Stimulated activated CD8-positive, alpha-beta memory T cell treated with anti-CD3 and anti-CD28 coated beads, Interleukin-15, amount 100 ng/mL, for 24 hours (primary cell): ENCODE data around the gene NOP9.

Experiments
- DNase-seq: peaks from one replicate; pipeline ENCODE4 v3.0.0-alpha.2; 2020; ENCODE audit warnings: low read depth

Gene NOP9

GRCh38 chr14:24280797-24281460 lies 18.7 kb upstream of the NOP9 start:
- DNase-seq = no peak

- DNase-seq = no peak
Measured at GRCh38 chr14:24281636-24282035, 18.0 kb upstream of the NOP9 start.

GRCh38 chr14:24282736-24283135 lies 16.9 kb upstream of the NOP9 start:
- DNase-seq = no peak

GRCh38 chr14:24283796-24284460 lies 15.7 kb upstream of the NOP9 start:
- DNase-seq = no peak

GRCh38 chr14:24284501-24285035 lies 15.1 kb upstream of the NOP9 start:
- DNase-seq = no peak

- DNase-seq = no peak
Measured at GRCh38 chr14:24285351-24285750, 14.3 kb upstream of the NOP9 start.

- no peak for DNase-seq
Measured at GRCh38 chr14:24286996-24287395, 12.7 kb upstream of the NOP9 start.

GRCh38 chr14:24289649-24290280 lies 9.9 kb upstream of the NOP9 start:
- no peak for DNase-seq

GRCh38 chr14:24290746-24291145 lies 8.9 kb upstream of the NOP9 start:
- no peak for DNase-seq

- DNase-seq = no peak
Measured at GRCh38 chr14:24291446-24292117, 8.1 kb upstream of the NOP9 start.

GRCh38 chr14:24292118-24292807 lies 7.4 kb upstream of the NOP9 start:
- DNase-seq = no peak

- no peak for DNase-seq
Measured at GRCh38 chr14:24293525-24293924, 6.1 kb upstream of the NOP9 start.

- no peak for DNase-seq
Measured at GRCh38 chr14:24296341-24297157, 3.1 kb upstream of the NOP9 start.

GRCh38 chr14:24297190-24297964 lies 2.3 kb upstream of the NOP9 start:
- no peak for DNase-seq

GRCh38 chr14:24298892-24299254 lies 777 bp upstream of the NOP9 start:
- no peak for DNase-seq

- no peak for DNase-seq
Measured at GRCh38 chr14:24300326-24300980, 803 bp downstream of the NOP9 start.

GRCh38 chr14:24304019-24304387 lies 4.4 kb downstream of the NOP9 start:
- DNase-seq = no peak

GRCh38 chr14:24307156-24307574 lies 7.5 kb downstream of the NOP9 start:
- no peak for DNase-seq

GRCh38 chr14:24307575-24308341 lies 8.1 kb downstream of the NOP9 start, which contains the start of gene CIDEB:
TSS of gene CIDEB (minus strand) at chr14:24307977. CDS start at chr14:24307858, 119 bp downstream.
- DNase-seq = no peak
